ENCODE results near the gene OR6B3. TPM values are rescaled to one million over a fixed set of nuclear protein-coding genes. Genes with fewer than 3 reads are reported as not detected.

Gene OR6B3
- total RNA-seq, 1 experiment from 2014 or later, result not detected

Other genes starting within 250 kb of the OR6B3 start
- 165 and 173 TPM in 2 replicates for gene NDUFA10, start 28.2 kb downstream of the OR6B3 start, total RNA-seq (2014; rRNA removed)
- not detected in 2 replicates for gene OR6B2, start 23.1 kb downstream of the OR6B3 start, total RNA-seq (2014; rRNA removed)
- gene COPS9, start 82.8 kb upstream of the OR6B3 start, total RNA-seq (2014; rRNA removed), result 132 and 140 TPM in 2 replicates
- gene OTOS, start 87.1 kb upstream of the OR6B3 start, total RNA-seq (2014; rRNA removed), result not detected in 2 replicates